Prostate gland (tissue), 2 donors: Measurements from ENCODE around the gene SKAP1. TPM values are rescaled to one million over a fixed set of nuclear protein-coding genes. Genes with fewer than 3 reads are reported as not detected.
"Not testable (repeated sequence)": the region's sequence is repeated elsewhere in the genome, so short reads cannot be mapped to it uniquely, and the experiment has no call there.

Experiments
- DNase-seq: peaks from one replicate; pipeline ENCODE4 v3.0.0-alpha.2; 2019; ENCODE audit warnings: low spot score
- H3K27ac ChIP-seq, 2 donors: fragments of 200-600 bp; sonication (generic); 2 replicates each; pipeline ENCODE4 v1.5.1; 2017 to 2019
- H3K27me3 ChIP-seq: fragments of 200-600 bp; sonication (generic); replicated peaks from 2 replicates; pipeline ENCODE4 v1.5.1; 2019; ENCODE audit not compliant: insufficient read depth
- H3K36me3 ChIP-seq, 2 donors: fragments of 200-600 bp; sonication (generic); 1 replicate in 1 of 2; 2 replicates in 1 of 2; pipeline versions ENCODE4 v1.5.1 to v1.8.1; 2017 to 2019
- H3K4me1 ChIP-seq: fragments of 200-600 bp; sonication (generic); replicated peaks from 2 replicates; pipeline ENCODE4 v1.5.1; 2019
- H3K4me3 ChIP-seq, 2 donors: fragments of 200-600 bp; sonication (generic); 2 replicates each; pipeline ENCODE4 v1.5.1; 2017 to 2019
- H3K9me3 ChIP-seq: fragments of 200-600 bp; sonication (generic); 2 replicates; pipeline ENCODE4 v1.5.1; 2017
- CTCF ChIP-seq, 4 experiments: fragments of 200-600 bp in 2 of 4; fragments of 450-650 bp in 2 of 4; sonication (generic) in 2 of 4; IDR thresholded peaks; 1 replicate in 3 of 4; 2 replicates in 1 of 4; pipeline ENCODE4 v1.5.1; 2016 to 2019; ENCODE audit warnings: antibody characterized with exemption in 4 of 4, mild to moderate bottlenecking in 2 of 4, moderate library complexity in 2 of 4
- POLR2A ChIP-seq: fragments of 450-650 bp; IDR thresholded peaks from one replicate; pipeline ENCODE4 v1.6.1; 2016; ENCODE audit warnings: antibody characterized with exemption, mild to moderate bottlenecking
- POLR2AphosphoS5 ChIP-seq: sonication (generic); formaldehyde crosslinking; IDR thresholded peaks from one replicate; pipeline ENCODE4 v1.6.1; 2017; ENCODE audit warnings: antibody characterized with exemption
- WGBS: methylation state at CpG from one replicate; pipeline ENCODE4 v1.1.5; 2018; 5-methylcytosine and 5-hydroxymethylcytosine counted together
- intact Hi-C: fragments of 100-400 bp; cut with DNase I; formaldehyde crosslinking; loops from one replicate; pipeline ENCODE4 v1.14.2; 2022
- total RNA-seq, 2 donors: library from RNA; depleted of rRNA; stranded (reverse); fragments of >200 nt; gene quantifications; one replicate each; pipeline ENCODE4 v1.1.0, GENCODE V29; 2016

The SKAP1 gene
- total RNA-seq, 2 donors from 2014 or later = 1.1 to 1.4 TPM

GRCh38 chr17:48416971-48417370 is 13.0 kb downstream of the SKAP1 start:
- Histone ChIP-seq H3K36me3 (no peaks in the 10 kb centered on the region), H3K27me3 (peaks cover 2% of the 10 kb centered on the region), H3K9me3 (no peaks in the 10 kb centered on the region), H3K4me1 (no peaks in the 10 kb centered on the region), H3K27ac (no peak overlapping the region), H3K4me3 (no peak overlapping the region)
- 19% methylated on average over 3 of the region's 3 CpGs for WGBS
- DNase-seq = no peak
- TF ChIP-seq POLR2A = no peak
- no peak for TF ChIP-seq CTCF (IDR thresholded peaks at IDR 0.05)
- TF ChIP-seq POLR2AphosphoS5 = no peak
- intact Hi-C loops = no loop called here

GRCh38 chr17:48413613-48414405 is 16.2 kb downstream of the SKAP1 start:
- no peaks in the 10 kb centered on the region for H3K4me1 ChIP-seq
- no peak overlapping the region for H3K27ac ChIP-seq
- H3K4me3 ChIP-seq = no peak overlapping the region
- no peaks in the 10 kb centered on the region for H3K9me3 ChIP-seq
- no peak for TF ChIP-seq POLR2A
- H3K27me3 ChIP-seq = peaks cover 2% of the 10 kb centered on the region
- 74% methylated on average over 5 of the region's 5 CpGs for WGBS
- no peaks in the 10 kb centered on the region for H3K36me3 ChIP-seq
- DNase-seq = no peak
- intact Hi-C loops = no loop called here

GRCh38 chr17:48412841-48413240 is 17.2 kb downstream of the SKAP1 start:
- 61% methylated on average over 1 of the region's 1 CpG for WGBS
- Histone ChIP-seq H3K9me3 (no peaks in the 10 kb centered on the region), H3K27ac (no peak overlapping the region), H3K36me3 (no peaks in the 10 kb centered on the region), H3K4me1 (no peaks in the 10 kb centered on the region), H3K4me3 (no peak overlapping the region), H3K27me3 (peaks cover 2% of the 10 kb centered on the region)
- TF ChIP-seq POLR2AphosphoS5 = no peak
- no peak for DNase-seq
- intact Hi-C loops = no loop called here

GRCh38 chr17:48410821-48411220 is 19.2 kb downstream of the SKAP1 start:
- H3K9me3 ChIP-seq, H3K27me3 ChIP-seq, H3K36me3 ChIP-seq, H3K27ac ChIP-seq, H3K4me3 ChIP-seq, intact Hi-C loops, DNase-seq, H3K4me1 ChIP-seq: not testable (repeated sequence)
- 93% methylated on average over 7 of the region's 7 CpGs for WGBS

- no peak overlapping the region for H3K4me3 ChIP-seq
- no peak for TF ChIP-seq POLR2A
- H3K9me3 ChIP-seq = no peaks in the 10 kb centered on the region
- intact Hi-C loops = no loop called here
- H3K4me1 ChIP-seq = no peaks in the 10 kb centered on the region
- 94% methylated on average over 5 of the region's 5 CpGs for WGBS
- no peak for DNase-seq
- H3K36me3 ChIP-seq = no peaks in the 10 kb centered on the region
- no peak overlapping the region for H3K27ac ChIP-seq
- H3K27me3 ChIP-seq = no peaks in the 10 kb centered on the region
Measured at GRCh38 chr17:48409607-48410006, 20.4 kb downstream of the SKAP1 start.

- H3K27me3 ChIP-seq = peaks cover 3% of the 10 kb centered on the region
- intact Hi-C loops = no loop called here
- no peaks in the 10 kb centered on the region for H3K4me1 ChIP-seq
- no peaks in the 10 kb centered on the region for H3K9me3 ChIP-seq
- no peaks in the 10 kb centered on the region for H3K36me3 ChIP-seq
- no peak for DNase-seq
- TF ChIP-seq POLR2AphosphoS5 (no peak), POLR2A (no peak), CTCF (IDR thresholded peaks at IDR 0.05) (no peak)
- H3K27ac ChIP-seq = no peak overlapping the region
- 6% methylated on average over 3 of the region's 3 CpGs for WGBS
- H3K4me3 ChIP-seq = no peak overlapping the region
Measured at GRCh38 chr17:48406936-48407567, 23.0 kb downstream of the SKAP1 start.

GRCh38 chr17:48394821-48395220 is 35.2 kb downstream of the SKAP1 start:
- Histone ChIP-seq H3K9me3 (no peaks in the 10 kb centered on the region), H3K27me3 (no peaks in the 10 kb centered on the region), H3K4me1 (no peaks in the 10 kb centered on the region), H3K27ac (no peak overlapping the region), H3K4me3 (no peak overlapping the region), H3K36me3 (no peaks in the 10 kb centered on the region)
- WGBS = 65% methylated on average over 3 of the region's 3 CpGs
- intact Hi-C loops = no loop called here
- TF ChIP-seq POLR2AphosphoS5 (no peak), CTCF (IDR thresholded peaks at IDR 0.05) (no peak), POLR2A (no peak)
- no peak for DNase-seq
